ENCODE measurements around the gene PDCL3. TPM values are rescaled to one million over a fixed set of nuclear protein-coding genes. Genes with fewer than 3 reads are reported as not detected.
A peak's percentile ranks its signal among the peaks of the same experiment; 100 is the strongest.

Gene PDCL3
- polyA plus RNA-seq, 1 experiment, result 19.2 TPM

DNA sequence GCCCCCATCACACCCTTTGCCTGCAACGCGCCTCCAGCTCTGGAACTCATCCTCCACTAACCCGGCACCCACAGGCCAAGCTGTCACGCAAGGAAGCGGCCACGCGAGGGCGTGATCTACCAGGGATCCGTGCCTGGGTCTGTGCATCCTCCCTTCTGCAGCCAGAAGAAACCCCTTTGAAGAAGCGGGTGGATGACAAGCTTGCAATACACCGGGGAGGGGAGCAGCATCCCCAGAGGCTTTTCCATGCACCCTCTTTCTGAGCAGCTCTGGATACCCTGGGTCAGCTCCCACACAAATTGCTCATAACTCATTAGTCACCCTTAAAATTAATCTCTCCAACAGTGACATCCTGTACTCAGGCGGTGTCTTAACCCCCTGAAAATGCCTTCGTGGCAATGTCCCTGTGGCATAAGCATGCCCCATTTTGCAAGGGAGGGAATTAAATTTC is 47.6 kb downstream of the PDCL3 start:
- H3K9me3 ChIP-seq (ENCODE audit: control insufficient read depth, insufficient read depth, low read length), result no peaks in the 10 kb centered on the region
- peak; percentile 15 for DNase-seq (ENCODE audit: low read depth, low spot score)
- TF ChIP-seq, protein P1, sequence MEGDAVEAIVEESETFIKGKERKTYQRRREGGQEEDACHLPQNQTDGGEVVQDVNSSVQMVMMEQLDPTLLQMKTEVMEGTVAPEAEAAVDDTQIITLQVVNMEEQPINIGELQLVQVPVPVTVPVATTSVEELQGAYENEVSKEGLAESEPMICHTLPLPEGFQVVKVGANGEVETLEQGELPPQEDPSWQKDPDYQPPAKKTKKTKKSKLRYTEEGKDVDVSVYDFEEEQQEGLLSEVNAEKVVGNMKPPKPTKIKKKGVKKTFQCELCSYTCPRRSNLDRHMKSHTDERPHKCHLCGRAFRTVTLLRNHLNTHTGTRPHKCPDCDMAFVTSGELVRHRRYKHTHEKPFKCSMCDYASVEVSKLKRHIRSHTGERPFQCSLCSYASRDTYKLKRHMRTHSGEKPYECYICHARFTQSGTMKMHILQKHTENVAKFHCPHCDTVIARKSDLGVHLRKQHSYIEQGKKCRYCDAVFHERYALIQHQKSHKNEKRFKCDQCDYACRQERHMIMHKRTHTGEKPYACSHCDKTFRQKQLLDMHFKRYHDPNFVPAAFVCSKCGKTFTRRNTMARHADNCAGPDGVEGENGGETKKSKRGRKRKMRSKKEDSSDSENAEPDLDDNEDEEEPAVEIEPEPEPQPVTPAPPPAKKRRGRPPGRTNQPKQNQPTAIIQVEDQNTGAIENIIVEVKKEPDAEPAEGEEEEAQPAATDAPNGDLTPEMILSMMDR (IDR thresholded peaks at IDR 0.05; ENCODE audit: low read depth, low read length), result peak; percentile 74
- H3K27ac ChIP-seq (ENCODE audit: low read depth, low read length), result no peak overlapping the region
- no peak overlapping the region for H3K4me3 ChIP-seq (ENCODE audit: low read depth, low read length)
- peaks cover 4% of the 10 kb centered on the region for H3K27me3 ChIP-seq (ENCODE audit: control insufficient read depth, insufficient read depth, low read length)
- POLR2A ChIA-PET, result interaction anchor here (0.8 kb wide), 1 partner anchor 391 kb away, joined by 4 read pairs; the partner anchor contains the start of gene RPL31
- CTCF ChIA-PET, result interaction anchor here (0.6 to 2.9 kb wide), 15 partner anchors 8 to 612 kb away, joined by 3 to 15 read pairs (median 4); partner anchors contain the start of gene PDCL3

DNA sequence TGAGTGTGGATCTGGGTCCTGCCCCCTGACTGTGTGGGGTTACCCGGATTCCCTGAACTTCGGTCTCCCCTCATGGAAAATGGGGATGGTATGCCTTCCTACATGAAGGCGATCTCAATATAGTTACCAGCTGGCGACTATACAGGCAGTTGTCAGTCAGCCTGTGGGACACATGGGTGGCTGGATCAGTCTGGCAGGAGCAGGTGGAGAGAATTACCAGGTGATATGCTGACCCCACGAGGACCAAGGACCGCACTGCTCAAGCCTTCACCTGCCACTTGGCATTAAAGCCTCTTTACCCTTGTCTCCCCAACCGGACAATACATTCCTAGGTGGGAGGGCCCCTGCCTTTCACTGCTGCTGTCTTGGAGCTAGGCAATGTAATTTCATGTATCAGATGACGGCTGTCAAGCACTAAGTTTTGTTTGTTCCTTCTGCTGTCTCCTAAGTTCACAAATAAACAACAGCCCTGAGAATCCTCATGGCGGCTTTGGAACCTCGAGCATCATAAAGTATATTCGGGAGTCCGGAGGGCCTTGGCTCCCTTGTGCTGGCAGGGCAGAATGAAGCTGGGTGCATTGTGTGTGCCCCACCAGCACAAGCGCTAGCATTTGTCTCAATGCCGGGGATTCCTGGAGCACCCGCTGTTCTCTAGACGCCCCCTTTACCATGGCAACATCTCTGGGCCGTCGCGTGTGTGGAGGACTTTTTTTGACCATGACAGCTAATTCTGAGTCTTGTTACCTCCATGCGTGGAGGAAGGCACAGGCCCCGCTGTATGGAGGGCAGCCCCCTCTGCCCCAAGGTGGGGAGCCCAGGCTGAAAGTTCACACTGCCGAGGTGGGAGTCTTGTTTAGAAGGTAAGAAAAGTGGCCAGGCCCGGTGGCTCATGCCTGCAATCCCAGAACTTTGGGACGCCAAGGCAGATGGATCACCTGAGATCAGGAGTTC is 48.6 kb downstream of the PDCL3 start:
- ChIA-PET POLR2A (no interaction called here), CTCF (interaction anchor here (0.6 to 2.9 kb wide), 11 partner anchors 9 to 596 kb away, joined by 3 to 15 read pairs (median 5); partner anchors contain the start of gene PDCL3)
- no peak for DNase-seq (ENCODE audit: low read depth, low spot score)
- Histone ChIP-seq H3K27me3 (ENCODE audit: control insufficient read depth, insufficient read depth, low read length) (peaks cover 4% of the 10 kb centered on the region), H3K4me3 (ENCODE audit: low read depth, low read length) (no peak overlapping the region), H3K27ac (ENCODE audit: low read depth, low read length) (no peak overlapping the region), H3K9me3 (ENCODE audit: control insufficient read depth, insufficient read depth, low read length) (no peaks in the 10 kb centered on the region)
- TF ChIP-seq, protein P1 (IDR thresholded peaks at IDR 0.05; ENCODE audit: low read depth, low read length), result no peak

DNA sequence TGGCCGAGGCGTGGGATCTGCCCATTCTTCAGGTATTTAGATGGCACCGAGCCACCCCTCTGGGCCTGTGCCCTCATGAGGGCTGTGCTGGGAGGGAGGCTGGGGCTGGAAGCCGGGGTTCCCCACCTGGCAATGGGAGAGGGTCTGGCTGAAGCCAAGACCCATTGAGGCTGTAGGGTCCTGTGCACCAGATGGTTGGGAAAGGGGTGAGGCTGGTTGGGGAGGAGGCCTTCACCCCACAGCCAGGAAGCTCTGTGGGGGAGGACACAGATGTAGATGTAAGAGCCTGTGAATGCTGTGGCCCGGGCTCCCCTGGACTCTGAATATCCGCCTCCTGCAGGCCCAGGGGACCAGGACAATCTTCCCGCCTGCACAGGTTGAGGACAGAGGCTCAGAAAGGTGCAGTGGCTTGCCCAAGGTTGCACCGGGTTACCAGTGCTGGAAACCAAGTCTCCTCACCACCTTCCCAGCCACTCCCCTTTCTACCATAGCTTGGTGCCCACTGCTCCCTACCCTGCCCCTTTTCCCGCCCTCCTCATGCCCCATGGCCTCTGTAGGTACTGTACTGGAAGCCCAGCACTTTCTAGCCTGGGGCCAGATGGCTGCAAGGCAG is 49.7 kb downstream of the PDCL3 start:
- Histone ChIP-seq H3K9me3 (ENCODE audit: control insufficient read depth, insufficient read depth, low read length) (no peaks in the 10 kb centered on the region), H3K27me3 (ENCODE audit: control insufficient read depth, insufficient read depth, low read length) (peaks cover 7% of the 10 kb centered on the region), H3K27ac (ENCODE audit: low read depth, low read length) (no peak overlapping the region), H3K4me3 (ENCODE audit: low read depth, low read length) (no peak overlapping the region)
- ChIA-PET CTCF (no interaction called here), POLR2A (no interaction called here)
- DNase-seq (ENCODE audit: low read depth, low spot score), result no peak
- TF ChIP-seq, protein P1 (IDR thresholded peaks at IDR 0.05; ENCODE audit: low read depth, low read length), result no peak

DNA sequence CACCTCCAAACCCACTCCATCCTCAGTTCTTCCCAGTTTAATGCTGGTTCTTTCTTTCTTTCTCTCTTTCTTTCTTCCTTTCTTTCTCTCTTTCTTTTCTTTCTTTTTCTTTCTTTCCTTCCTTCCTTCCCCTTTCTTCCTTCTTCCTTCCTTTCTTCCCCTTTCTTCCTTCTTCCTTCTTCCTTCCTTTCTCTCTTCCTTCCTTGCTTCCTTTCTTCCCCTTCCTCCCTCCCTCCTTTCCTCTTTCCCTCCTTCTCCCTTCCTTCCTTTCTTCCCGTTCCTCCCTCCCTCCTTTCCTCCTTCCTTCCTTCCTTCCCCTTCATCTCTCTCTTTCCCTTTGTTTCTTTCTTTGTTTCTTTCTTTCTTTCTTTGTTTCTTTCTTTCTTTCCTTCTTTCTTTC is 50.9 kb downstream of the PDCL3 start:
- H3K27ac ChIP-seq (ENCODE audit: low read depth, low read length), result no peak overlapping the region
- DNase-seq (ENCODE audit: low read depth, low spot score), result no peak
- POLR2A ChIA-PET, result no interaction called here
- H3K27me3 ChIP-seq (ENCODE audit: control insufficient read depth, insufficient read depth, low read length), result peaks cover 7% of the 10 kb centered on the region
- no peak overlapping the region for H3K4me3 ChIP-seq (ENCODE audit: low read depth, low read length)
- CTCF ChIA-PET, result no interaction called here
- H3K9me3 ChIP-seq (ENCODE audit: control insufficient read depth, insufficient read depth, low read length), result no peaks in the 10 kb centered on the region
- TF ChIP-seq, protein P1 (IDR thresholded peaks at IDR 0.05; ENCODE audit: low read depth, low read length), result no peak
